Endodermal cell (in vitro differentiated cells): ENCODE results near the gene KIF3B. TPM values are rescaled to one million over a fixed set of nuclear protein-coding genes. Genes with fewer than 3 reads are reported as not detected.
A peak's percentile ranks its signal among the peaks of the same experiment; 100 is the strongest.

ENCODE experiments used
- DNase-seq: peaks from one replicate; pipeline ENCODE4 v3.0.0-alpha.2; 2017
- H3K27ac ChIP-seq: 2 replicates; pipeline ENCODE4 v1.5.1; 2013; ENCODE audit warnings: mild to moderate bottlenecking, low read depth, low read length, moderate library complexity
- H3K27me3 ChIP-seq: 2 replicates; pipeline ENCODE4 v1.6.1; 2013; ENCODE audit warnings: mild to moderate bottlenecking, low read length, moderate library complexity; ENCODE audit not compliant: insufficient read depth, control insufficient read depth, poor library complexity, severe bottlenecking
- H3K36me3 ChIP-seq: 2 replicates; pipeline ENCODE4 v1.7.0; 2013; ENCODE audit warnings: mild to moderate bottlenecking, low read length, moderate library complexity; ENCODE audit not compliant: control insufficient read depth, insufficient read depth
- H3K4me1 ChIP-seq: one replicate; pipeline ENCODE4 v1.7.0; 2013; ENCODE audit warnings: low read length; ENCODE audit not compliant: control insufficient read depth, insufficient read depth
- H3K4me3 ChIP-seq: 2 replicates; pipeline ENCODE4 v1.5.1; 2013; ENCODE audit warnings: mild to moderate bottlenecking, low read length, moderate library complexity
- H3K9ac ChIP-seq: 2 replicates; pipeline ENCODE4 v1.6.1; 2013; ENCODE audit warnings: mild to moderate bottlenecking, low read length, moderate library complexity; ENCODE audit not compliant: poor library complexity, severe bottlenecking; ENCODE audit errors: extremely low read depth
- H3K9me3 ChIP-seq: 2 replicates; pipeline ENCODE4 v1.6.1; 2013; ENCODE audit warnings: mild to moderate bottlenecking, low read length, moderate library complexity; ENCODE audit not compliant: control insufficient read depth
- H3K27ac Mint-ChIP-seq: 2 replicates; pipeline ENCODE4 v1.8.0; 2020; ENCODE audit warnings: mixed read lengths
- H3K27me3 Mint-ChIP-seq: 2 replicates; pipeline ENCODE4 v1.8.0; 2021; ENCODE audit warnings: mild to moderate bottlenecking, mixed read lengths; ENCODE audit not compliant: insufficient read depth
- H3K36me3 Mint-ChIP-seq: 2 replicates; pipeline ENCODE4 v1.8.0; 2020; ENCODE audit warnings: low read depth, mixed read lengths
- H3K4me1 Mint-ChIP-seq: 2 replicates; pipeline ENCODE4 v1.8.0; 2020; ENCODE audit warnings: mixed read lengths
- H3K4me3 Mint-ChIP-seq: 2 replicates; pipeline ENCODE4 v1.8.0; 2020; ENCODE audit warnings: mild to moderate bottlenecking, moderate library complexity, mixed read lengths
- H3K9me3 Mint-ChIP-seq: 2 replicates; pipeline ENCODE4 v1.8.0; 2020; ENCODE audit warnings: mild to moderate bottlenecking, mixed read lengths
- CTCF ChIP-seq: fragments of 200-600 bp; sonication (generic); conservative IDR thresholded peaks from 2 replicates; pipeline ENCODE4 v1.5.0; 2021; ENCODE audit warnings: antibody characterized with exemption, mild to moderate bottlenecking
- WGBS, 2 experiments: methylation state at CpG; one replicate each; pipeline versions ENCODE4 v1.1.5 to v1.1.7; 2013; ENCODE audit warnings: missing lambda C conversion rate in 2 of 2, mixed read lengths in 1 of 2; ENCODE audit not compliant: insufficient coverage in 1 of 2, insufficient read length in 1 of 2; 5-methylcytosine and 5-hydroxymethylcytosine counted together
- total RNA-seq, 2 donors: library from RNA; stranded (reverse); fragmentation: NEBNext Ultra II Directional in 1 of 2; extraction: Animal tissue kit (Norgen Biotek cat#: 25700) in 1 of 2; gene quantifications; 2 replicates in 1 of 2; 3 replicates in 1 of 2; pipeline ENCODE4 v1.2.1, GENCODE V29; 2021

Gene KIF3B
- total RNA-seq, 2 donors from 2014 or later = 31.4 to 41.1 TPM

DNA sequence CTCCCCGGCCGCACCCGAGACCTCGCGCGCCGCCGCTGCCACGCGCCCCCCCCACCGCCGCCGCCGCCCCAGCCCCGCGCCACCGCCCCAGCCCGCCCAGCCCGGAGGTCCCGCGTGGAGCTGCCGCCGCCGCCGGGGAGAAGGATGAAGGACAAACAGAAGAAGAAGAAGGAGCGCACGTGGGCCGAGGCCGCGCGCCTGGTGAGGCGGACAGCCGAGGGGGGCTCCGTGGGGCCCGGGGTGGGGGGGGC lies 81.1 kb downstream of the KIF3B start:
- no peaks in the 10 kb centered on the region for H3K27me3 ChIP-seq
- Mint-ChIP-seq H3K4me3 (peak overlapping the region; percentile 95), H3K36me3 (peaks cover 22% of the 10 kb centered on the region), H3K27ac (no peak overlapping the region), H3K4me1 (peaks cover 17% of the 10 kb centered on the region), H3K9me3 (no peaks in the 10 kb centered on the region), H3K27me3 (peaks cover 81% of the 10 kb centered on the region)
- no peak for DNase-seq
- H3K4me3 ChIP-seq = peak overlapping the region; percentile 81
- WGBS, 2 experiments = 0% methylated on average over 12 of the region's 35 CpGs; no CpG with 5 or more reads in 1 of the 2 experiments
- peak overlapping the region; percentile 79 for H3K27ac ChIP-seq
- TF ChIP-seq CTCF = no peak
- H3K36me3 ChIP-seq = no peaks in the 10 kb centered on the region
- no peaks in the 10 kb centered on the region for H3K4me1 ChIP-seq
- H3K9me3 ChIP-seq = no peaks in the 10 kb centered on the region
- H3K9ac ChIP-seq = peak overlapping the region; percentile 88

- no peak for TF ChIP-seq CTCF
- DNase-seq = peak; percentile 92
- Mint-ChIP-seq H3K27ac (peak overlapping the region; percentile 84), H3K9me3 (no peaks in the 10 kb centered on the region), H3K4me3 (peak overlapping the region; percentile 95), H3K36me3 (peaks cover 22% of the 10 kb centered on the region), H3K27me3 (peaks cover 80% of the 10 kb centered on the region), H3K4me1 (peaks cover 17% of the 10 kb centered on the region)
- peak overlapping the region; percentile 81 for H3K4me3 ChIP-seq
- H3K9me3 ChIP-seq = no peaks in the 10 kb centered on the region
- H3K36me3 ChIP-seq = no peaks in the 10 kb centered on the region
- H3K27me3 ChIP-seq = no peaks in the 10 kb centered on the region
- H3K27ac ChIP-seq = peak overlapping the region; percentile 79
- WGBS, 2 experiments = 0 to 3% methylated on average over 14 to 43 of the region's 46 CpGs
- H3K4me1 ChIP-seq = no peaks in the 10 kb centered on the region
- H3K9ac ChIP-seq = peak overlapping the region; percentile 75
Observed at GRCh38 chr20:32358883-32359632, 81.6 kb downstream of the KIF3B start.

GRCh38 chr20:32359633-32360332 lies 82.3 kb downstream of the KIF3B start:
- WGBS, 2 experiments = 41 to 57% methylated on average over 8 to 11 of the region's 11 CpGs
- no peaks in the 10 kb centered on the region for H3K27me3 ChIP-seq
- Mint-ChIP-seq H3K27ac (peak overlapping the region; percentile 84), H3K4me1 (peaks cover 17% of the 10 kb centered on the region), H3K36me3 (peaks cover 22% of the 10 kb centered on the region), H3K4me3 (peak overlapping the region; percentile 95), H3K9me3 (no peaks in the 10 kb centered on the region), H3K27me3 (peaks cover 73% of the 10 kb centered on the region)
- H3K4me3 ChIP-seq = peak overlapping the region; percentile 81
- H3K4me1 ChIP-seq = no peaks in the 10 kb centered on the region
- no peaks in the 10 kb centered on the region for H3K9me3 ChIP-seq
- peak overlapping the region; percentile 75 for H3K9ac ChIP-seq
- peak overlapping the region; percentile 79 for H3K27ac ChIP-seq
- no peak for DNase-seq
- no peak for TF ChIP-seq CTCF
- no peaks in the 10 kb centered on the region for H3K36me3 ChIP-seq
